GM21526 (cell line): ENCODE data around the gene ASXL1.

Source experiments
- ATAC-seq: cut with Tn5 transposase; IDR thresholded peaks from one replicate; pipeline ENCODE4 v1.9.1; 2021; ENCODE audit warnings: moderate library complexity; ENCODE audit not compliant: unreplicated experiment, low FRiP score

Gene ASXL1

GRCh38 chr20:32488066-32488838, 130.1 kb downstream of the ASXL1 start:
- no peak for ATAC-seq
